OCI-LY7 (cell line): Measurements from ENCODE around the gene MSRB1.

Experiments
- EZH2phosphoT487 ChIP-seq: fragments of 200-600 bp; sonication (generic); IDR thresholded peaks from 2 replicates; pipeline ENCODE4 v1.6.1; 2018; ENCODE audit warnings: low read depth, borderline replicate concordance, mild to moderate bottlenecking, mixed run types, antibody characterized with exemption, low read length, moderate library complexity, mixed read lengths
- TF ChIP-seq, protein P1 (sequence below): fragments of 200-600 bp; sonication (generic); conservative IDR thresholded peaks from 2 replicates; pipeline ENCODE4 v1.5.1; 2014; ENCODE audit warnings: mild to moderate bottlenecking, antibody characterized with exemption, low read length, moderate library complexity, mixed read lengths

DNA sequence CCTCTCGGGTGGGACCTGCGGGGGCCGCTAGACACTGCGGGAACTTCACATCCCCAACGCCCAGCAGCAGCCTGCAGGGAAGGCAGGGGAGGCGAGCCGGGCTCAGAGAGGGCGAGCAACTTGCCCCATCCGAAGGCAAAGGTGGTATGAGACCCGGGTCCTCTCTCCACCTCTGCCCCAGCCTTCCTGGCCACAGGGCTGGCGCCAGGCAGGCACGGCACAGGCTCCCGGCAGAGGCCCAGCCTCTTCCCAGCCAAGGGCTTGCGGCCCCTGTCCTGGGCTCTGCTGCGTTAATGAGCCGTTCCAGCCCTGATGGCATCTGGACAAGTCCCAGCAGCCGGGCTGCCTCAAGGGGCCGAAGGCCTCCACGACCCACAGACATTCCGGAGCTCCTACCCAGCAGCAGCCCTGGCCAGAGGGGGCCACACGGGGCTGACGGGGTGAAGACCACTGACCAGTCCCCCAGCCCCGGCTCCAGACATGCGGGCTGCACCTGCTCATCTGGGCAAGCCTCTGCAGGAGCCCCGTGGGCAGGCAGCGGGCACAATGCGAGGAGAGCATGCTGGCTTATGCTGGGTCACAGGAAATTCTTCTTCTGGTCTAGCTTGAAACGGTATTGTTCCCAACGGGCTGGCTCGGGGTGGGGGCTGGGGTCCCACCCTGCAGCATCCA lies 23.5 kb downstream of the MSRB1 start:
- TF ChIP-seq, protein P1, sequence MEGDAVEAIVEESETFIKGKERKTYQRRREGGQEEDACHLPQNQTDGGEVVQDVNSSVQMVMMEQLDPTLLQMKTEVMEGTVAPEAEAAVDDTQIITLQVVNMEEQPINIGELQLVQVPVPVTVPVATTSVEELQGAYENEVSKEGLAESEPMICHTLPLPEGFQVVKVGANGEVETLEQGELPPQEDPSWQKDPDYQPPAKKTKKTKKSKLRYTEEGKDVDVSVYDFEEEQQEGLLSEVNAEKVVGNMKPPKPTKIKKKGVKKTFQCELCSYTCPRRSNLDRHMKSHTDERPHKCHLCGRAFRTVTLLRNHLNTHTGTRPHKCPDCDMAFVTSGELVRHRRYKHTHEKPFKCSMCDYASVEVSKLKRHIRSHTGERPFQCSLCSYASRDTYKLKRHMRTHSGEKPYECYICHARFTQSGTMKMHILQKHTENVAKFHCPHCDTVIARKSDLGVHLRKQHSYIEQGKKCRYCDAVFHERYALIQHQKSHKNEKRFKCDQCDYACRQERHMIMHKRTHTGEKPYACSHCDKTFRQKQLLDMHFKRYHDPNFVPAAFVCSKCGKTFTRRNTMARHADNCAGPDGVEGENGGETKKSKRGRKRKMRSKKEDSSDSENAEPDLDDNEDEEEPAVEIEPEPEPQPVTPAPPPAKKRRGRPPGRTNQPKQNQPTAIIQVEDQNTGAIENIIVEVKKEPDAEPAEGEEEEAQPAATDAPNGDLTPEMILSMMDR = no peak
- TF ChIP-seq EZH2phosphoT487 = no peak
